PFSK-1 (cell line): ENCODE measurements around the gene RAET1E.

Experiments used
- FOXP2 ChIP-seq: optimal IDR thresholded peaks from 2 replicates; pipeline ENCODE3; 2011; ENCODE audit warnings: borderline replicate concordance, control low read depth, inconsistent platforms; ENCODE audit not compliant: insufficient read depth; ENCODE audit errors: extremely low read length, extremely low read depth
- POLR2AphosphoS5 ChIP-seq: IDR thresholded peaks from 2 replicates; pipeline ENCODE4 v1.6.1; 2012; ENCODE audit warnings: low read depth, mild to moderate bottlenecking, control low read depth, low read length, moderate library complexity
- SIN3A ChIP-seq: IDR thresholded peaks from 2 replicates; pipeline ENCODE4 v1.6.1; 2012; ENCODE audit warnings: mild to moderate bottlenecking, low read length, moderate library complexity, borderline replicate concordance; ENCODE audit not compliant: insufficient read depth
- TAF1 ChIP-seq: IDR thresholded peaks from 2 replicates; pipeline ENCODE4 v1.6.1; 2012; ENCODE audit warnings: low read length, control low read depth, borderline replicate concordance; ENCODE audit not compliant: insufficient read depth
- TF ChIP-seq, protein P1 (sequence below), 2 experiments: IDR thresholded peaks; 2 replicates each; pipeline versions ENCODE4 v1.6.1 to v1.8.0; 2011 to 2012; ENCODE audit warnings: low read depth in 2 of 2, low read length in 2 of 2, control low read depth in 1 of 2, inconsistent platforms in 1 of 2, mild to moderate bottlenecking in 1 of 2, moderate library complexity in 1 of 2; ENCODE audit not compliant: insufficient read depth in 1 of 2

GRCh38 chr6:149919834-149920225 is 21.9 kb upstream of the RAET1E start:
- TF ChIP-seq POLR2AphosphoS5 (no peak), SIN3A (no peak), TAF1 (no peak), FOXP2 (no peak)
- TF ChIP-seq, protein P1, sequence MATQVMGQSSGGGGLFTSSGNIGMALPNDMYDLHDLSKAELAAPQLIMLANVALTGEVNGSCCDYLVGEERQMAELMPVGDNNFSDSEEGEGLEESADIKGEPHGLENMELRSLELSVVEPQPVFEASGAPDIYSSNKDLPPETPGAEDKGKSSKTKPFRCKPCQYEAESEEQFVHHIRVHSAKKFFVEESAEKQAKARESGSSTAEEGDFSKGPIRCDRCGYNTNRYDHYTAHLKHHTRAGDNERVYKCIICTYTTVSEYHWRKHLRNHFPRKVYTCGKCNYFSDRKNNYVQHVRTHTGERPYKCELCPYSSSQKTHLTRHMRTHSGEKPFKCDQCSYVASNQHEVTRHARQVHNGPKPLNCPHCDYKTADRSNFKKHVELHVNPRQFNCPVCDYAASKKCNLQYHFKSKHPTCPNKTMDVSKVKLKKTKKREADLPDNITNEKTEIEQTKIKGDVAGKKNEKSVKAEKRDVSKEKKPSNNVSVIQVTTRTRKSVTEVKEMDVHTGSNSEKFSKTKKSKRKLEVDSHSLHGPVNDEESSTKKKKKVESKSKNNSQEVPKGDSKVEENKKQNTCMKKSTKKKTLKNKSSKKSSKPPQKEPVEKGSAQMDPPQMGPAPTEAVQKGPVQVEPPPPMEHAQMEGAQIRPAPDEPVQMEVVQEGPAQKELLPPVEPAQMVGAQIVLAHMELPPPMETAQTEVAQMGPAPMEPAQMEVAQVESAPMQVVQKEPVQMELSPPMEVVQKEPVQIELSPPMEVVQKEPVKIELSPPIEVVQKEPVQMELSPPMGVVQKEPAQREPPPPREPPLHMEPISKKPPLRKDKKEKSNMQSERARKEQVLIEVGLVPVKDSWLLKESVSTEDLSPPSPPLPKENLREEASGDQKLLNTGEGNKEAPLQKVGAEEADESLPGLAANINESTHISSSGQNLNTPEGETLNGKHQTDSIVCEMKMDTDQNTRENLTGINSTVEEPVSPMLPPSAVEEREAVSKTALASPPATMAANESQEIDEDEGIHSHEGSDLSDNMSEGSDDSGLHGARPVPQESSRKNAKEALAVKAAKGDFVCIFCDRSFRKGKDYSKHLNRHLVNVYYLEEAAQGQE (IDR thresholded peaks at IDR 0.05; ENCODE audit: insufficient read depth in 1 of 2, low read depth in 2 of 2, low read length in 2 of 2), result no peak
